Activated T-helper 1 cell treated with anti-CD3 and anti-CD28 coated beads, Interleukin-12 subunit alpha, Interleukin-12 subunit beta, Interleukin-2, Interleukin-4 antibody, amounts not matched to agents 30 ng/mL and 10 ng/mL and 1 ng/mL, durations not matched to agents 14 hours and 24 hours and 36 hours (primary cell): ENCODE measurements around the gene HDAC11. TPM values are rescaled to one million over a fixed set of nuclear protein-coding genes. Genes with fewer than 3 reads are reported as not detected.

Source experiments
- DNase-seq: peaks from one replicate; pipeline ENCODE4 v3.0.0; 2021; ENCODE audit warnings: low spot score
- H3K27ac Mint-ChIP-seq: one replicate; pipeline ENCODE4 v1.8.0; 2021; ENCODE audit warnings: mild to moderate bottlenecking, mixed read lengths
- H3K27me3 Mint-ChIP-seq: one replicate; pipeline ENCODE4 v1.8.0; 2022; ENCODE audit warnings: mild to moderate bottlenecking, moderate library complexity, mixed read lengths; ENCODE audit not compliant: insufficient read depth
- H3K36me3 Mint-ChIP-seq: one replicate; pipeline ENCODE4 v1.8.0; 2021; ENCODE audit warnings: low read depth, mixed read lengths
- H3K4me1 Mint-ChIP-seq: one replicate; pipeline ENCODE4 v1.8.0; 2021; ENCODE audit warnings: low read depth, mixed read lengths
- H3K4me3 Mint-ChIP-seq: one replicate; pipeline ENCODE4 v1.8.0; 2021; ENCODE audit warnings: mild to moderate bottlenecking, moderate library complexity, mixed read lengths
- H3K9me3 Mint-ChIP-seq: one replicate; pipeline ENCODE4 v1.8.0; 2021; ENCODE audit warnings: mixed read lengths
- intact Hi-C: fragments of 100-400 bp; cut with micrococcal nuclease; formaldehyde crosslinking; loops from one replicate; pipeline ENCODE4 v1.15.1; 2024
- total RNA-seq: library from RNA; stranded (reverse); gene quantifications from 2 replicates; pipeline ENCODE4 v1.2.3, GENCODE V29; 2022

Gene HDAC11
- total RNA-seq, 1 donor from 2014 or later = 1.4 TPM

DNA sequence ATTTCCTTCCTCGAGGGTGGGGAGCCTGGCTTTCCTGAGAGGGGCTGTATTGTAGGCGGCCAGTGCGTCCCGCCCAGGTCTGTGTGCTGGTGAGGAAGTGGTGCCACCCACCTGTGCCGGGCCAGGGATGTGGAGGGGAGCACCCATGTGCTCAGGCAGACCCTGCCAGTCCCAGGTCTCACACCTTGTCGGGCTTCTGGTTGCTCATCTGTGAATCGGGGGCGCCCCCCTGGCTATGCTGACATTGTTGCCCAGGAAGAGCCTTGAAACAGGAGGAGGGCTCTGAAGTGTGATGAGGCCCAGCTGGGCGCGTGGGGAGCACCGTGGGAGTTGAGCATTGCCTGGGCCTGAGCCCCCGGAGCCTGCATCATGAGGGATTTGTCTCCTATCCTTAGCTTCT is 73.6 kb downstream of the HDAC11 start:
- DNase-seq = no peak
- no peaks in the 10 kb centered on the region for H3K9me3 Mint-ChIP-seq
- H3K4me3 Mint-ChIP-seq = no peak overlapping the region
- no peak overlapping the region for H3K27ac Mint-ChIP-seq
- H3K4me1 Mint-ChIP-seq = peaks cover 5% of the 10 kb centered on the region
- peaks cover 2% of the 10 kb centered on the region for H3K36me3 Mint-ChIP-seq
- H3K27me3 Mint-ChIP-seq = peaks cover 28% of the 10 kb centered on the region
- intact Hi-C loops = no loop called here

DNA sequence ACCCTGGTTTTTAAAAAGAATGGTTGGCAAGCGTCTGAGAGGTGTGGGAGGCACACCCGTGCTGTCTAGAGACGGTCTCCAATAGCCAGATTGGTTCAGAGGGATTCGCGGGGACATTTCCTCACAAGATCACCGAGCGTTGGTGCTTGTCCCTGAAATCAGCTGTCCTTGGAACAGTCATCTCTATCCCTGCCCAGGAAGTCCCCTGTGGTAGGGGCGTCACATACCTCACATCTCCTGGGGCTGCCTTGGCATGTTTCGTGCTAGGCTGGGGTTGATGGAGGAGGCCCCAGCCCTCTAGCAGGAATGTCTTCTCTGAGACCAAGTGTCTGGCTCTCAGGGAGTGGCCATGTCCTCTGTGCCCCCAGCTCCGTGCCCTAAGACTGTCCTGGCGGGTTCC is 75.6 kb downstream of the HDAC11 start:
- no peak overlapping the region for H3K27ac Mint-ChIP-seq
- no peak for DNase-seq
- peaks cover 24% of the 10 kb centered on the region for H3K27me3 Mint-ChIP-seq
- H3K9me3 Mint-ChIP-seq = no peaks in the 10 kb centered on the region
- intact Hi-C loops = no loop called here
- H3K4me1 Mint-ChIP-seq = no peaks in the 10 kb centered on the region
- no peak overlapping the region for H3K4me3 Mint-ChIP-seq
- no peaks in the 10 kb centered on the region for H3K36me3 Mint-ChIP-seq

Other genes with a start within 250 kb of the HDAC11 start
- gene NUP210, start 60.0 kb upstream of the HDAC11 start, total RNA-seq = 149 and 152 TPM in 2 replicates
- not detected in 2 replicates for gene FBLN2, start 68.8 kb downstream of the HDAC11 start, total RNA-seq